Liver (tissue), 9 donors: ENCODE data around the gene TRPT1. TPM values are rescaled to one million over a fixed set of nuclear protein-coding genes. Genes with fewer than 3 reads are reported as not detected.

ENCODE experiments used
- DNase-seq: peaks from one replicate; pipeline ENCODE4 v3.0.0-alpha.2; 2017; ENCODE audit warnings: low spot score
- H3K27ac ChIP-seq, 2 donors: one replicate each; pipeline ENCODE4 v1.7.0; 2013; ENCODE audit warnings: inconsistent platforms in 2 of 2, low read length in 2 of 2, control low read depth in 1 of 2, low read depth in 1 of 2, mild to moderate bottlenecking in 1 of 2
- H3K27me3 ChIP-seq, 4 donors: one replicate each; pipeline versions ENCODE4 v1.6.1 to v1.7.0; 2013; ENCODE audit warnings: low read length in 3 of 4, inconsistent platforms in 1 of 4, mild to moderate bottlenecking in 1 of 4, moderate library complexity in 1 of 4; ENCODE audit not compliant: control insufficient read depth in 4 of 4, insufficient read depth in 4 of 4
- H3K36me3 ChIP-seq, 4 donors: one replicate each; pipeline versions ENCODE4 v1.6.1 to v1.7.0; 2013; ENCODE audit warnings: low read length in 3 of 4, mild to moderate bottlenecking in 3 of 4, low read depth in 1 of 4, moderate library complexity in 1 of 4; ENCODE audit not compliant: control insufficient read depth in 4 of 4, insufficient read depth in 3 of 4
- H3K4me1 ChIP-seq, 4 donors: one replicate each; pipeline versions ENCODE4 v1.6.1 to v1.7.0; 2013; ENCODE audit warnings: low read length in 3 of 4, mild to moderate bottlenecking in 3 of 4, moderate library complexity in 1 of 4; ENCODE audit not compliant: control insufficient read depth in 4 of 4, insufficient read depth in 4 of 4
- H3K4me3 ChIP-seq, 3 donors: one replicate each; pipeline versions ENCODE4 v1.6.1 to v1.7.0; 2013; ENCODE audit warnings: low read length in 3 of 3, control low read depth in 1 of 3, low read depth in 1 of 3, mild to moderate bottlenecking in 1 of 3
- H3K9ac ChIP-seq, 2 donors: one replicate each; pipeline ENCODE4 v1.7.0; 2013; ENCODE audit warnings: low read length in 2 of 2, mild to moderate bottlenecking in 2 of 2, moderate library complexity in 2 of 2, control low read depth in 1 of 2, low read depth in 1 of 2
- H3K9me3 ChIP-seq, 4 donors: one replicate each; pipeline versions ENCODE4 v1.6.1 to v1.7.0; 2013; ENCODE audit warnings: low read length in 3 of 4; ENCODE audit not compliant: control insufficient read depth in 4 of 4
- ATF3 ChIP-seq: IDR thresholded peaks from 2 replicates; pipeline ENCODE4 v1.6.1; 2016; ENCODE audit warnings: antibody characterized with exemption
- CTCF ChIP-seq: fragments of 150-350 bp; IDR thresholded peaks from 2 replicates; pipeline ENCODE4 v1.5.1; 2017; ENCODE audit warnings: improper control_type of control experiment, low read depth, low read length; ENCODE audit not compliant: missing input control
- EGR1 ChIP-seq, 2 donors: IDR thresholded peaks; 2 replicates each; pipeline ENCODE4 v1.6.1; 2016 to 2018; ENCODE audit warnings: antibody characterized with exemption in 2 of 2, low read depth in 2 of 2
- FOXA1 ChIP-seq: IDR thresholded peaks from 2 replicates; pipeline ENCODE4 v1.6.1; 2016; ENCODE audit warnings: antibody characterized with exemption
- FOXA2 ChIP-seq: IDR thresholded peaks from 2 replicates; pipeline ENCODE4 v1.6.1; 2016; ENCODE audit warnings: antibody characterized with exemption
- HNF4A ChIP-seq, 2 donors: conservative IDR thresholded peaks; 2 replicates each; pipeline ENCODE4 v1.6.1; 2016; ENCODE audit warnings: antibody characterized with exemption in 2 of 2, mild to moderate bottlenecking in 2 of 2
- HNF4G ChIP-seq: IDR thresholded peaks from 2 replicates; pipeline ENCODE4 v1.6.1; 2016; ENCODE audit warnings: antibody characterized with exemption
- JUND ChIP-seq, 2 donors: IDR thresholded peaks; 2 replicates each; pipeline ENCODE4 v1.6.1; 2016; ENCODE audit warnings: antibody characterized with exemption in 2 of 2
- MAX ChIP-seq: IDR thresholded peaks from 2 replicates; pipeline ENCODE4 v1.6.1; 2016; ENCODE audit warnings: antibody characterized with exemption
- RAD21 ChIP-seq, 2 donors: IDR thresholded peaks; 2 replicates each; pipeline ENCODE4 v1.6.1; 2016; ENCODE audit warnings: antibody characterized with exemption in 2 of 2, mild to moderate bottlenecking in 2 of 2
- REST ChIP-seq: IDR thresholded peaks from 2 replicates; pipeline ENCODE4 v1.6.1; 2016; ENCODE audit warnings: antibody characterized with exemption, mild to moderate bottlenecking
- SP1 ChIP-seq: IDR thresholded peaks from 2 replicates; pipeline ENCODE4 v1.6.1; 2018; ENCODE audit warnings: antibody characterized with exemption, mild to moderate bottlenecking
- TAF1 ChIP-seq: conservative IDR thresholded peaks from 2 replicates; pipeline ENCODE4 v1.6.1; 2016; ENCODE audit warnings: antibody characterized with exemption, mild to moderate bottlenecking
- YY1 ChIP-seq: IDR thresholded peaks from 2 replicates; pipeline ENCODE4 v1.6.1; 2016; ENCODE audit warnings: antibody characterized with exemption, mild to moderate bottlenecking
- ZBTB33 ChIP-seq: IDR thresholded peaks from 2 replicates; pipeline ENCODE4 v1.6.1; 2016; ENCODE audit warnings: antibody characterized with exemption
- WGBS: extraction: QIAGEN DNeasy Blood & Tissue Kit; methylation state at CpG from one replicate; pipeline ENCODE4 v1.1.7; 2013; 5-methylcytosine and 5-hydroxymethylcytosine counted together
- polyA plus RNA-seq, 2 donors: library from polyadenylated mRNA; stranded (reverse) in 1 of 2; unstranded in 1 of 2; fragments of 200-250 nt in 1 of 2; fragments of >200 nt in 1 of 2; fragmentation: Nextera tagmentation in 1 of 2; extraction: Ambion mirVana in 1 of 2; gene quantifications; one replicate each; pipeline versions ENCODE4 v1.2.1 to v1.2.3, GENCODE V29; 2013 to 2015
- total RNA-seq, 2 donors: library from RNA; depleted of rRNA; stranded (reverse); fragments of >200 nt; gene quantifications; one replicate each; pipeline ENCODE4 v1.2.3, GENCODE V29; 2014
- donor health status: healthy.
- donor health status: healthy.
- donor health status: healthy.
- donor health status: healthy.
- donor health status: healthy.

The TRPT1 gene
- total and polyA plus RNA-seq, 4 donors = 14.0 to 37.8 (median 20.8) TPM

GRCh38 chr11:64185175-64185692 is 40.8 kb downstream of the TRPT1 start:
- WGBS = under 1% methylated on average over 52 of the region's 52 CpGs
- TF ChIP-seq FOXA2 (no peak), RAD21 (IDR thresholded peaks at IDR 0.05) (peak in 1 of 2 donors; percentile 53), REST (peak; percentile 95), ZBTB33 (no peak), CTCF (peak; percentile 34), MAX (peak; percentile 50)
- Histone ChIP-seq H3K4me3 (peak overlapping the region; percentile 57 to 83 (median 65)), H3K9me3 (no peaks in the 10 kb centered on the region), H3K36me3 (no peaks in the 10 kb centered on the region), H3K4me1 (peaks cover 2 to 22% (median 17%) of the 10 kb centered on the region in 4 donors), H3K27ac (peak overlapping the region; percentile 92 to 95), H3K9ac (peak overlapping the region; percentile 76 to 87), H3K27me3 (no peaks in the 10 kb centered on the region)
- DNase-seq = no peak

GRCh38 chr11:64183890-64184289 is 42.1 kb downstream of the TRPT1 start:
- Histone ChIP-seq H3K4me1 (peaks cover 2 to 15% (median 11%) of the 10 kb centered on the region in 4 donors), H3K27ac (no peak overlapping the region), H3K9ac (no peak overlapping the region), H3K9me3 (no peaks in the 10 kb centered on the region), H3K36me3 (no peaks in the 10 kb centered on the region), H3K27me3 (no peaks in the 10 kb centered on the region), H3K4me3 (no peak overlapping the region)
- 94% methylated on average over 7 of the region's 7 CpGs for WGBS
- TF ChIP-seq EGR1 (IDR thresholded peaks at IDR 0.05; ENCODE audit: low read depth in 2 of 2) (no peak), SP1 (no peak), JUND (IDR thresholded peaks at IDR 0.05) (no peak), YY1 (no peak), FOXA2 (no peak), TAF1 (no peak), HNF4A (conservative IDR thresholded peaks at IDR 0.05) (no peak), ATF3 (no peak), HNF4G (no peak), FOXA1 (no peak), ZBTB33 (no peak)
- no peak for DNase-seq
